Epithelial cell of esophagus (primary cell): ENCODE data around the gene KSR2.

ENCODE experiments used
- DNase-seq: peaks from one replicate; pipeline ENCODE4 v3.0.0; 2010; ENCODE audit warnings: low read depth
- H3K4me3 ChIP-seq: 2 replicates; pipeline ENCODE4 v1.5.1; 2011; ENCODE audit warnings: mild to moderate bottlenecking, low read length, control low read depth
- CTCF ChIP-seq: IDR thresholded peaks from 2 replicates; pipeline ENCODE4 v1.5.1; 2011; ENCODE audit warnings: low read depth, mild to moderate bottlenecking, low read length, control low read depth, inconsistent platforms; ENCODE audit not compliant: insufficient read depth; ENCODE audit errors: missing control alignments

The KSR2 gene

GRCh38 chr12:117968151-117968789 is 520 bp downstream of the KSR2 start:
- no peak for TF ChIP-seq CTCF

GRCh38 chr12:117967512-117967911 is 1.3 kb downstream of the KSR2 start:
- DNase-seq = no peak
- no peak for TF ChIP-seq CTCF
- H3K4me3 ChIP-seq = no peak overlapping the region

More at GRCh38 chr12:117968151-117968789, 520 bp downstream of the KSR2 start:
- H3K4me3 ChIP-seq = peak overlapping the region; percentile 37
- DNase-seq = no peak

GRCh38 chr12:117967043-117967442 is 1.7 kb downstream of the KSR2 start:
- no peak for DNase-seq
- no peak for TF ChIP-seq CTCF
- no peak overlapping the region for H3K4me3 ChIP-seq

- DNase-seq = no peak
- no peak overlapping the region for H3K4me3 ChIP-seq
- no peak for TF ChIP-seq CTCF
Observed at GRCh38 chr12:117966511-117966910, 2.3 kb downstream of the KSR2 start.

GRCh38 chr12:117963836-117964235 is 5.0 kb downstream of the KSR2 start:
- no peak for TF ChIP-seq CTCF
- no peak for DNase-seq
- no peak overlapping the region for H3K4me3 ChIP-seq

GRCh38 chr12:117936722-117937484 is 31.9 kb downstream of the KSR2 start:
- no peak for DNase-seq
- no peak for TF ChIP-seq CTCF

More at GRCh38 chr12:117936722-117937484, 31.9 kb downstream of the KSR2 start:
- no peak overlapping the region for H3K4me3 ChIP-seq
